ENCODE measurements around the gene FAM210A.
"Not testable (repeated sequence)": the region's sequence is repeated elsewhere in the genome, so short reads cannot be mapped to it uniquely, and the experiment has no call there.

FAM210A gene

DNA sequence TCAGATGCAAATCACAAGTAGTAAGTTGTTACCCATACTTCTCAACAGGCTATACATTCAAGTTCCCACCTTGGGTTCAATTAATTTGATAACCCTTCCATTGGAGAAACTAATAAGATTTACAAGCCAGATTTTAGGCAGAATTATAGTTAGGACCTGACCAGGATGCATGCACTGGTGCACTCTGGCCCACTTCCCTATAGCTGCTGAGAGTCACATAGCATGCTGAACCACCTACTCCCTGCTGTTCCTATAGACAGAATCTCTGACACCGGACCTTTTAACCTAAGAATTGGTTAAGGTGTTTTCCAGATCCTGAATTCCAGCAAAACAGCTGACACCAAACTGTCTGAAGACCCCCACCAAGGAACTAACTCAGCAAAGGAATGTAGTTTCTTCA, 26.2 kb downstream of the FAM210A start:
- DNase-seq, result no peak

DNA sequence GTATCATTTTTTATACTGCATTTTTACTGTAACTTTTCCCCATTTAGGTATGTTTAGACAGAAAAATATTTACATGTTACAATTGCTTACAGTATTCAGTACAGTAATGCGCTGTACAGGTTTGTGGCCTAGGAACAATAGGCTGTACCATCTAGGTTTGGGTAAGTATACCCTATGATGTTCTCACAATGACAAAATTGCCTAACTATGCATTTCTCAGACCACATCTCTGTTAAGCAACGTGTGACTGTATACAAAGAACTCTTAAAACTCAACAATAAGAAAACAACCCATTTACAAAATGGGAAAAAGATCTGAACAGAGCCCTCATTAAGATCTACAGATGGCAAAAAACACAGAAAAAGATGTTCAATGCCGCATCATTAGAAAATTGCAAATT, 29.4 kb downstream of the FAM210A start:
- no peak for DNase-seq

DNA sequence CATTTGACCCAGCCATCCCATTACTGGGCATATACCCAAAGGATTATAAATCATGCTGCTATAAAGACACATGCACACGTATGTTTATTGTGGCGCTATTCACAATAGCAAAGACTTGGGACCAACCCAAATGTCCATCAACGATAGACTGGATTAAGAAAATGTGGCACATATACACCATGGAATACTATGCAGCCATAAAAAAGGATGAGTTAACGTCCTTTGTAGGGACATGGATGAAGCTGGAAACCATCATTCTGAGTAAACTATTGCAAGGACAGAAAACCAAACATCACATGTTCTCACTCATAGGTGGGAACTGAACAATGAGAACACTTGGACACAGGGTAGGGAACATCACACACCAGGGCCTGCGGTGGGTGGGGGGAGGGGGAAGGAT, 31.0 kb downstream of the FAM210A start:
- DNase-seq, result not testable (repeated sequence)

DNA sequence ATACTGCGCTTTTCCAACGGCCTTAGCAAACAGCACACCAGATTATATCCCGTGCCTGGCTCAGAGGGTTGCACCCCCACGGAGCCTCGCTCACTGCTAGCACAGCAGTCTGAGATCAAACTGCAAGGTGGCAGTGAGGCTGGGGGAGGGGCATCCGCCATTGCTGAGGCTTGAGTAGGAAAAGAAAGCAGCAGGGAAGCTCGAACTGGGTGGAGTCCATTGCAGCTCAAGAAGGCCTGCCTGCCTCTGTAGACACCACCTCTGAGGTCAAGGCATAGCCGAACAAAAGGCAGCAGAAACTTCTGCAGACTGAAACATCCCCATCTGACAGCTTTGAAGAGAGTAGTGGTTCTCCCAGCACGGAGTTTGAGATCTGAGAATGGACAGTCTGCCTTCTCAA, 36.3 kb downstream of the FAM210A start:
- not testable (repeated sequence) for DNase-seq

DNA sequence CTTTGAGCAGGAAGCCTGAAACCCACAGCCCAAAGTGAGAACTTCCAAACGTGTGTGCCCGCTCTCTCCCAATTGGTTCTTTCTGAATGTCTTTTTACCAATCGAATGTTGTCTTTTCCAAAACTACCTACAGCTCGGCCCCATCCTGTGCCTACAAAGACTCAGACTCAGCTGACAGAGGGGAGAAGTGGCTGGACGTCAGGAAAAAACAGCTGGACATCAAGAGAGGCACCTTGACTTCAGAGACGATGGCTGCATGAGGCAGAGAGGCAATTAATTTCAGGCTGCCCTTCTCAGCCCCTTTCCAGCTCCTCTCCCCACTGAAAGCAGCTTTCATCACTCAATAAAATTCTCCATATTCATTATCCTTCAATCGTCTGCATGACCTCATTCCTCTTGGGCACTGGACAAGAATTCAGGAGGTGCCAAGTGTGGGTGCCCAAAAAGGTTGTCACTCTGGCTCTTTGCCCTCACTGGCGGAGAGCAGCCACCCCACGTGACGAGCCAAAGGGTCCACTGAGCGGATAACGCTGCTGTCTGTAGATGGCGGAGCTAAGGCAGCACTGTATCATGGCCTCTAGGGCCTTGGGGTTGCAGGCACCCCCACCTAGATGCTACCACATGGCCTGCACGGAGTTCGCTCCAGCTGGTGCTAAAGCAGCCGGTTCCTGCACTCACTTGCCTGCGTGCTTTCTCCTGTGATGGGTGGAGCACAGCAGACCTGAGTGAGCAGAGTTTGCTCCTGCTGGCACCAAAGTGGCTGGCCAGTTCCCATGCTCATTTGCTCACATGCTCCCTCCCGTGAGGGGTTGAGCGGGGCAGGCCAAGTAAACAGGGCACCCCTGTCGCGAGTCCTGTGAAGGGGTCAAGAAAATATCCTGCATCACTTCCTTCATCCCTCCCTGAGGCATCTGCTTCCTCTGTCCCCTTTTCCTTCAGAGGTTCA, 37.9 kb downstream of the FAM210A start:
- no peak for DNase-seq

DNA sequence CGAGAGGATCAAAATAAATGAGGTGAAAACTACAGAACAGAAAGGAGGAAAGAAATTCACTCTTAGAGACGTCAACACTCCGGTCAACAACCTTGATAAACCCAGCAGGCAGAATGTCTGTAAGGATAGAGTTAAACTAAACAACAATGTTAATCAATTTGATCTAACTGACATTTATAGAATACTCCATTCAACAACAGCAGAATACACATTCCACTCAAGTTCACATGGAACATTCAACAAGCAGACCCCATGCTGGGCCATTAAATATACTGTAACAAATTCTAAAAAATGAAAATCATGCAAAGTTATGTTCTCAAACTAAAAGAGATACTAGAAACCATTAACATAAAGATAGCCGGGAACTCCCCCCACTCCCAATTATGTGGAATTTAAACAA, 41.8 kb downstream of the FAM210A start:
- no peak for DNase-seq

DNA sequence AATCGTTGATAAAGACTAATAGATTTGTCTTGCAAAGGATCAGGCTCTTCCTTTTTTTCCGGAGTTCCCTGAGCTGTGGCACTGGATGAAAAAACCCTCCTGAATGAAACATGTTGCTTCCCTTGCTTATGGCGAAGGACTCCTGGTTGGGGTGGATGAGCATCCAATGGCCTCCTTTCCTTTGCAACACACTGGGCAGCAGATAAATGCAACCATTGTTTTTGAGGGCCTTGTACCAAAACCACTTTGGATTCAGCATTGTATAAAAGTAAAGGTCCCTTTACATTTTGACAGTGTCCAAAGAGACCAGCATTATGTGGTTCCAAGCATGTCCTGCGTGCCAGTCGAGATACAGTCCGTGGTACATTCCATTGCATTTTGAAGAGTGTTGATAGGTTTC, 44.7 kb downstream of the FAM210A start:
- DNase-seq, result no peak

DNA sequence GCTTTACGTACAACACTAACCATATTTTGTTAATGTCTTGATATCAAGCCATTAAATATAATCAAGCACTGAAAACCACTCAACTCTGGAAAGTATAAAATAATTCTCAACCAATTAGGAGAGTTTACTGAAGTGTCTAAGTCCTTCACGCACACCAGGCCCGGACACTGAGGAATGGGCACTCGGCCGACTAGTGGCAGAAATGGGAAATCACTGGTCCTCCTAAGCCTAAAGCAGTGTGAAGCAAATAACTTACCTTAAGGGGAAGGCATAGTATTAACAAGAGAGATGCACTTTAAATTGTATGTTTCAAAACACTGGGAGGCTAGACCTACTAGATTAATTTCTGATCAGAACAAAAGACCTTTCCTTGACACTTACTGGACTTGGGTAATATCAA, 45.7 kb downstream of the FAM210A start:
- no peak for DNase-seq

DNA sequence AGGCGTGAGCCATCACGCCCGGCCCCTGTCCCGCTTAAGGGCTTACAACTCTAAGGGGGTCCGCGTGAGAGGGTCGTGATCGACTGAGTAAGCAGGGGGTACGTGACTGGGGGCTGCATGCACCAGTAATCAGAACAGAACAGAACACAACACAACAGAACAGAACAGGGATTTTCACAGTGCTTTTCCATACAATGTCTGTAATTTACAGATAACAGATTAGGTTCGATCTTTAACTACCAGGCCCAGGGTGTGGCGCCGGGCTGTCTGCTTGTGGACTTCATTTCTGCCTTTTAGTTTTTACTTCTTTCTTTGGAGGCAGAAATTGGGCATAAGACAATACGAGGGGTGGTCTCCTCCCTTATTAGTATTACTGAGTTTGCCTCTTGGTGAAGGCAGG, 49.0 kb downstream of the FAM210A start:
- DNase-seq, result not testable (repeated sequence)

DNA sequence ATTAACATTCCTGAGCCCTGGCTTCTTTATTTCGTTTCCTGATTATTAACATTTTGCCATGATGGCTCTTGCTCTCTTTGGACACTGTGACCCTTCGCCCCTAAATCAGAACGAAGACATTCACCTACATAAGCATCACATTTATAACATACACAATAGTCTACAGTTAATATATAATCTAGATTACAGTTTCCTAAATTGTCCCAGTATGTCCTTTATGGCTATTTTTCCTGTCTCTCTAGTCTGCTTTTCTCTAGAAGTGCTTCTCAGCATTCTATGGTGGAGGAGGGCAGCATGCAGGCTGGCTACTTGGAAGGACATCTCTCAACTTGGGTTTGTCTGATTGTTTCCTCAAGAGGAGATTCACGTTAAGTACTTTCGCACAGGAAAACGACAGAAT, 49.9 kb downstream of the FAM210A start:
- no peak for DNase-seq

DNA sequence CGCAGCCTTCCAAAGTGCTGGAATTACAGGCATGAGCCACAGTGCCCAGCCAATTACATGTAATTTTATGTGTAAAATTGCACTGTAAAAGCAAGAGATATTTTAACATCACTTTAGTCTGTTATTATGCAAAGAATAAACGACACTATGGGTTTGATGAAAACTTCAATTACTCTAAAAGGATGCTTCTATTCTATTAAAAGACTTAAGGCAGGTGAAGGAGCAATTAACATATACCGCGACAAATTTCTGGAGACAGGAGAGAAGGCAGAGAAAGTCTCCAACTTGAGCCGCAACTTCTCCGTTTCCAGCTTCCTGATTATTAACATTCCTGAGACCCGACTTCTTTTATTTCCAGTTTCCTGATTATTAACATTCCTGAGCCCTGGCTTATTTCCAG, 53.7 kb downstream of the FAM210A start:
- no peak for DNase-seq

DNA sequence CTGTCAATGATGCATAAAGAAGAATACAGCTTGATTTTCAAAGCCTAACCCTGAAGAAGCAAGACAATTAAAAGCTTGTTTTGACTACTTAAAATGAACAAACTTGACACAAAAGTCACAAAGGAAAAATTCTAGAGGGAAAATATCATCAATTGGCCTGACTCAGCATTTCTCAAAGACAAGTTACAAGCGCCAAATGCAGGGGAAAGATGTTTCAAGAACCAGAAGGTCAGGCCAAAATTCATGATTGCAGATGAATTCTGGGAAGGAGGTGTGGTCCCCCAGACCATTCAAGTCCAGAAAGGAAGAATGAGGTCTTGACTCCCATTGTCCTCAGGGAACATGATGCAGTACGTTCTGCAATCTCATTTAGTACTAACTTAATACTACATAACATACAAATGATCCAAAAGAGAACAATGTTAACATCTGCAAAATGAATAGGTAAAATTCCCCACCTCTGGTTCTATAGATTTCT, 64.5 kb downstream of the FAM210A start:
- DNase-seq, result no peak

DNA sequence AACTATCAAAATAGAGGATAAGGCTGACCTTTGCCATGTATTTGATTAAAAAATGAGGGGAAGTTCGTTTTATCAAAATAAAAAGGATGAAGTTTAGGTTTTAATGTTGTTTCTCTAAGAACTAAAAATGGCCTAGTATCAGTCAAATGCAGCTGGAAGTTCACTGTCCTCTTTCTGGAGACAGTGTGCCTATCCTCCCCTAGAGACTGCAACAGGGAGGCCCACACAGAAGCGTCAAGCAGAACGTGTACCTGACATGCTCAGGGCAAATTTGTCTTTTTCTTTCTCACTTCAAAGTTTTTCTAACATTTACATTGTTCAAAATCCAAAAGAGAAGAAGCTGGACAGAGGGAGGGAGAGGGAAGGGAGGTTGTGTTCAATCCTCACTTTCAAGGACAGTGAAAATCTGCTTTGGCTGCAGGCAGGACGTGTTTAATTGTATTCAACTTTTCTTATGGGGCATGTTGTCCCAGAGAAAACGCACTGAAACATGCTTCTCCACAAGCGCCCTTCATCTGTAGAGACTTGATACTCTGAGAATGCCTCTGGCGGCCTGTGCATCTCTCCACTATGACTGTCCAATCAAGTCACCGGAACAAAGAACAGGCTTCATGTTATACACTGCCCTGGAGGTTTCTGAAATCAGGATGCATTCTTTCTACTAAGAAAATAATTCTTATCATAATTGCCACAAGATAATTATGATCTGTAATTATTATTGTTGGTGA, 65.1 kb downstream of the FAM210A start:
- no peak for DNase-seq

DNA sequence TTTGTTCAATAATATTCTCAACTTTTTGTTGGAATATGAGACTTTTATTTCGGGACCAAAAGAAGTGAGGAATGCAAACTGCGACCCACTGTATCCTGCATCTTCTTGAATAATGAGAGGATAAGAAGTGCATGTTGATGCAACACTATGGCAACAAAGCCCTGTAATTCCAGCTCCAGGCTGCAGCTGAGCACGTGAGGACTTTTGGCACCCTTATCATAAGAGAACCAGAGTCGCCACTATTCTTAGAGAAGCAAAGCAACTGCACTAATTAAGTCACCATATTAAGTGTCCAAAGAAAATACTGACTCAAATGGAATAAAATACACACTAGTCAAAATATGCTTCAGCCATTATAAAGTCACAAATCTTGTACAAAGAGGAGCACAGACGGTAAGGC, 65.8 kb downstream of the FAM210A start:
- DNase-seq, result no peak

DNA sequence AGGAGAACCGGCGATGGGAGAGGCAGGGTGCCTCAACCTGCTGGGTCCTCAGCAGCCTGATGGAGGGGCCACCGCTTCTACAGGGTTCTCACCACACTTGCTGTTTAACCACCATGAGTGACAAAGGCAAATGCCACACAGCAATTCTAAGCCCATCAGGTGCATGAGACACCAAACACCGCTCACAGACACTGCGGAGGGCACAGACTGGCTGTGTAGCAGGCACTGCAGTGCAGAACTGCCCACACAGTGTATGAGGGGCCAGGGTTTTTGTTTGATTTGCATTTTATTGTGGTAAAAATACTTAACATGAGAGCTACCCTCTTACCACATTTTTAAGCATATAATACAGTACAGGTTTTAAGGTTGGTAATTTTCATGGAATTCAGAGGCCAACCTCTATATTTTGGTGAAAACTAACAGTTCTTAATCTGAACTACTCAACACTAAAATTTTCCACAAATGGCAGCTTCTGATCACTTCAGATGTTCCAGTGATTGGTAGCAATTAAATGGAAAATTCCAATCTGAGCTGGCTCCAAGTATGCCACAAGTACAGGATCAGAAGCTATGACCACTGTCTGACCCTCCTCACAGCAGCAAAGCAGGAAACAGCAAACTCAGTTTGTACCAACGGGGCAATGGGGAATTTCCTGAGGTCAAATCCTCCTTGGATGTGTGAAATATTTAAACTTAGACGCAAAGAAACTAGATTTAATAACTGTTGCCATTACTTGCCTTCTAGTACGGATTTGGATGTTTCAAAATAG, 67.7 kb downstream of the FAM210A start:
- no peak for DNase-seq

DNA sequence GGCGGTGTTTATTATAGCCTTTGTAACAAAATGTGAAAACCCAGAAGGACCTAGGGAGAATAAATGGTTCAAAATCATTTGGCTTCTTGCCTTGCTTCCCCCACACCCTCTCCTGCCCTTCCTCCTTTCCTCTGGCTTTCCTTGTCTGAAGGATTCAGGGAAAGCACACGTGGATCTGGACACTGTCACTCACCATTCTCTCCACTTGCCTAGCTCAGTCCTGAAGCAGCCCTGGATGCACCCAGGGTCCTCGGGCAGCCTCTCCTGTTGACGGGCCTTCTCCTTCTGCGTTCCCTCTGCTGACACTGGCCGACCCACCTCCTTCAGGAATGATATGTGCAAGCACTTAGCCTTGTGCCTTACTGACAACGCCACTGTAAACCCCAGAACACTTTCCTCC, 68.4 kb downstream of the FAM210A start:
- DNase-seq, result no peak

DNA sequence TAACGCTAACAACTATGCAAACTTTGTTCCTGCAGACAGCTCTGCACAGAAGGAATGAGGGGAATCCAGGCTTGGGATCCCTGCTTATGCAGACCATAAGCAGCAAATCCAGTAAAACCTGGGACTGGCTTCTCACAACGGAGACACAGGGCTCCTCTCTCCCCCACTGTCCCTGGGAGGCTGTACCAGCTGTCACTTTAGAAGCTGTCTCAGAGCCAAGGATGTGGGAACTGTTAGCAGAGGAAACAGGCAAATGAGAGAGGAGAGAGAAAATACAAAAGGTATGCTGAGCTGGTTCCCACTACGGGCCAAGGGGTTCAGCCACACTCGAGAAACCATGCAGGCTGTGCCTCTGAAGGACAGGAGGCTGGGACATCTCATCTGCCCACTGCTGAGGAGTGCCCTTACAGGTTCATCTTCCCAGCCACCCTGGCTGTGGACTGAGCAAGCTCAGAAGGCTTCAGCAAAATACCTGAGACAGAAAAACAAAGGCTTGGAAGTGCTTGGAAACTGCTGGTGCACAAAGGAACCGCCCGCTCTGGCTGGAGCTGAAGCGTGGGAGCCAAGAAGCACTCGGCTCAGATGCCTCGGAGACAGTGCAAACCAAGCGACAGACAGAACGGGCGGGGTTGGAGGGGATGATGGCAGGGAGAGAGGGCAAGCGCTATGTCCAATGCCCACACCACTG, 72.5 kb downstream of the FAM210A start:
- DNase-seq, result no peak

DNA sequence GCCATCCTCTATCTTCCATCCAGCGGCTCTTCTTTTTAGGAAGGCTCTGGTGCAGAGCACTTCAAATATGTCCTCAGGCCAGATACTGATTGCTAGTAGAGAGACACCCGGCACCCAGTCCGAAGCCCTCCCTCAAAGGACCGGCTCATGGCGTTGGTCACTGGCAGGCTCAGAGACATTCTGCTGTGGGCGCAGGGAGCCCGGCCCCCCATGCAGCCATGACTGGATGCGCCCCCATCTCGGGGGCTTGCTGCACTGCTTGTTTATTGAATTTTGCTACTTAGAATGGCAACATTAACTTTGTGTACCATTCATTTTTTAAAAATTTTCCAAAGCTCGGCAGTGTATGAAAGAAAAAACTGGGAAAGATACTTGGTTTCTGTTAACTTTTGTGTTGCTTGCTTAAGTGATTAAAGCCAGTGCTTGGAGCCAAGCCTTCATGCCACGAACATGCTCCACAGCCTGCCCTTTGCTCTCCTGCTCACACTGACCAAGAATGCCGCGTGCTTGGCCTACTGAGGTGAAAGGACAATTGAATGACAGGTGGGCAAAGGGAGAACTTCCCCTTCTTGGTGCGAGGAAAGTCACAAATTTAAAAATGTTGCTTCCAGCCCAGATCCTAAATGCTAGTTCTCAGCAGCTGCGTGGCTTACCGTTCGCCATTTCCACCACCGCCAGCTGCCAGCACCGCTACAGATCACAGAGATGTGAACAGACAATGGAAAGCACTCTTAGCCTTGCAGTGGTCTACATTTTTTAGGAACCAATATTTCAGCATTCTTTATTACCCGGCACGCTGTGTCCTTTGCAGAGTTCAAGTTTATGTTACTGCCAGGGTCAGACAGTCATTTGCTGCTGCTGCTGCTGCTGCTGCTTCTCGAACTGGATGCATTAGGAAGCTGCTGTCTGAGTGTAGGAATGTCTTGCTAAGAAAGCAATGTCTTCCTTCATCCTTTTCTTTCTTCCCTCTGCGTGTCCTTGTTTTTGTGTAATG, 76.7 kb downstream of the FAM210A start:
- DNase-seq, result no peak

DNA sequence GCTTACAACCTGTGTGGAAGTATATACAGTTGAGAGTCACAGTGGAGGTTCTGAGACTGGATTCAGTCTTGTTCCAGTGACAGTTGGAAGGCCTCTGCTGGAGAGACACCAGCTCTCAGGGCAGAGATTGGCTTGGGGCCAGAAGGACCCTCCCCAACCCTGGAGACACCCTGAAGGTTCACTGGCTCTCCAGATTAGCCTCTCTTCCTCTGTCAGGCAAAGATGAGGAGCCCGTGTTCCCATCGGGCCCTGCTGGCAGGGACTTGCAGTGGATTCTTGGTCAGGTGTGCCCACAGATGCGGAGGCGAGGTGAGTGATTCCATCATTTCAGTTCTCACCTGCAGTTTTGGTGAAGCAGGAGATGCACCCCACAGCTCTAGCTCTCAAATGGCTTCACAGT, 78.6 kb downstream of the FAM210A start:
- no peak for DNase-seq

DNA sequence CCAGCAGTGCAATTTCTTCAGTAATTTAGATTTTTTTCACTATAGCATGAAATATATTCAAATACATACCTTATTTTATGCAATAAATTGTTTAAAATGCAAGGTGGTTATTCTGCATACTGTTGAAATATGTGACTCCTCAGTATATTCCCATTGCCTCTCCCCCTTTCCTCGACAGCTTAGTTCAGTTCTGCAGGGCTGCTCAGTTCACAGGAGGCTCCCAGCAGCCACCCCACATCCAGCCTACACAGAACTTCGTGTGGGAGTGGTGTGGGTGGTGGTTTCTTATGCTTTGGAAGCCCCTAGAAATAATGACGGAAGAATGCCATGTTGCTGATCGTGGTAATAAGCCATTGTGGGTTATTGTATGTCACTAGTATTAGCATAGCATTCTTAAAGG, 79.7 kb downstream of the FAM210A start:
- DNase-seq, result no peak

DNA sequence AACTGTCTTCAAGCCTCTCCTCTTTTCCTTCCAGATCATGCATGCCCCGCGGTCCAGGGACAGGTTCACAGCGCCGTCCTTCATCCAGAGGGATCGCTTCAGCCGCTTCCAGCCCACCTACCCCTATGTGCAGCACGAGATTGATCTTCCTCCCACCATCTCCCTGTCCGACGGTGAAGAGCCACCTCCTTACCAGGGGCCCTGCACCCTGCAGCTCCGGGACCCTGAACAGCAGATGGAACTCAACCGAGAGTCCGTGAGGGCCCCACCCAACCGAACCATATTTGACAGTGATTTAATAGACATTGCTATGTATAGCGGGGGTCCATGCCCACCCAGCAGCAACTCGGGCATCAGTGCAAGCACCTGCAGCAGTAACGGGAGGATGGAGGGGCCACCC, 81.3 kb downstream of the FAM210A start:
- no peak for DNase-seq
